HepG2 (cell line): Measurements from ENCODE around the gene LITAF. TPM values are rescaled to one million over a fixed set of nuclear protein-coding genes. Genes with fewer than 3 reads are reported as not detected.

Experiments used
- CSRNP1 ChIP-seq: sonication (generic); formaldehyde crosslinking; IDR thresholded peaks from 2 replicates; pipeline ENCODE4 v1.8.1; 2023; ENCODE audit warnings: mild to moderate bottlenecking, missing genetic modification reagents
- EHMT2 ChIP-seq: fragments of 200-600 bp; sonication (generic); IDR thresholded peaks from 2 replicates; pipeline ENCODE4 v1.7.0; 2017; ENCODE audit warnings: antibody characterized with exemption, low read depth, low read length, borderline replicate concordance
- FOXC1 ChIP-seq: sonication (generic); formaldehyde crosslinking; IDR thresholded peaks from 2 replicates; pipeline ENCODE4 v1.8.0; 2022; ENCODE audit warnings: mild to moderate bottlenecking, missing genetic modification reagents, borderline replicate concordance
- HIC2 ChIP-seq: sonication (generic); formaldehyde crosslinking; IDR thresholded peaks from 2 replicates; pipeline ENCODE4 v1.9.0; 2022; ENCODE audit warnings: low read depth, missing genetic modification reagents
- HOXA5 ChIP-seq: sonication (generic); formaldehyde crosslinking; IDR thresholded peaks from 2 replicates; pipeline ENCODE4 v1.4.0; 2020; ENCODE audit warnings: missing genetic modification reagents
- HOXD1 ChIP-seq: sonication (generic); formaldehyde crosslinking; IDR thresholded peaks from 2 replicates; pipeline ENCODE4 v1.5.0; 2020; ENCODE audit warnings: missing genetic modification reagents
- ZBTB26 ChIP-seq: IDR thresholded peaks from 2 replicates; pipeline ENCODE4 v1.6.1; 2016; ENCODE audit warnings: missing compliant biosample characterization, missing genetic modification reagents, borderline replicate concordance
- ZNF224 ChIP-seq: sonication (generic); formaldehyde crosslinking; IDR thresholded peaks from 2 replicates; pipeline ENCODE4 v1.5.0; 2020; ENCODE audit warnings: mild to moderate bottlenecking, missing genetic modification reagents
- ZNF33B ChIP-seq: sonication (generic); formaldehyde crosslinking; IDR thresholded peaks from 2 replicates; pipeline ENCODE4 v1.5.1; 2020; ENCODE audit warnings: mild to moderate bottlenecking, missing genetic modification reagents
- ZXDC ChIP-seq: sonication (generic); formaldehyde crosslinking; IDR thresholded peaks from 2 replicates; pipeline ENCODE4 v1.5.0; 2020; ENCODE audit warnings: mild to moderate bottlenecking, missing genetic modification reagents
- polyA plus RNA-seq, 8 experiments: library from polyadenylated mRNA; depleted of rRNA in 3 of 8; stranded (reverse) in 7 of 8; unstranded in 1 of 8; fragments of >200 nt; fragmentation: Illumina TruSeq in 4 of 8; extraction: Trizol in 4 of 8; gene quantifications; 2 replicates each; pipeline versions ENCODE4 v1.2.1 to v1.2.3, GENCODE V29; 2011 to 2016; ENCODE audit warnings: low read depth in 4 of 8, missing spikeins in 1 of 8, mixed read lengths in 1 of 8; ENCODE audit not compliant: insufficient read depth in 1 of 8
- total RNA-seq, 5 experiments: library from RNA; depleted of rRNA; stranded (reverse); fragments of >200 nt; fragmentation: Illumina TruSeq; extraction: Trizol; gene quantifications; 2 replicates each; pipeline ENCODE4 v1.2.3, GENCODE V29; 2016; ENCODE audit warnings: low read depth in 1 of 5
- TF ChIP-seq, protein P1 (sequence below): sonication (generic); formaldehyde crosslinking; IDR thresholded peaks from 2 replicates; pipeline ENCODE4 v1.5.0; 2020; ENCODE audit warnings: mild to moderate bottlenecking, low read depth, missing genetic modification reagents, borderline replicate concordance
- TF ChIP-seq, protein P2 (sequence below): sonication (generic); formaldehyde crosslinking; IDR thresholded peaks from 2 replicates; pipeline ENCODE4 v1.8.0; 2022; ENCODE audit warnings: missing genetic modification reagents, mild to moderate bottlenecking, borderline replicate concordance
- TF ChIP-seq, protein P3 (sequence below): sonication (generic); formaldehyde crosslinking; IDR thresholded peaks from 2 replicates; pipeline ENCODE4 v1.8.1; 2023; ENCODE audit warnings: mild to moderate bottlenecking, missing genetic modification reagents, borderline replicate concordance
- TF ChIP-seq, protein P4 (sequence below): sonication (generic); formaldehyde crosslinking; IDR thresholded peaks from 2 replicates; pipeline ENCODE4 v1.4.0; 2020; ENCODE audit warnings: missing genetic modification reagents, borderline replicate concordance

LITAF gene
- total and polyA plus RNA-seq, 2 of the 13 experiments (the other 11 are each of a cell fraction or from before 2014, with no cell fraction given): 80.1 to 141 TPM

DNA sequence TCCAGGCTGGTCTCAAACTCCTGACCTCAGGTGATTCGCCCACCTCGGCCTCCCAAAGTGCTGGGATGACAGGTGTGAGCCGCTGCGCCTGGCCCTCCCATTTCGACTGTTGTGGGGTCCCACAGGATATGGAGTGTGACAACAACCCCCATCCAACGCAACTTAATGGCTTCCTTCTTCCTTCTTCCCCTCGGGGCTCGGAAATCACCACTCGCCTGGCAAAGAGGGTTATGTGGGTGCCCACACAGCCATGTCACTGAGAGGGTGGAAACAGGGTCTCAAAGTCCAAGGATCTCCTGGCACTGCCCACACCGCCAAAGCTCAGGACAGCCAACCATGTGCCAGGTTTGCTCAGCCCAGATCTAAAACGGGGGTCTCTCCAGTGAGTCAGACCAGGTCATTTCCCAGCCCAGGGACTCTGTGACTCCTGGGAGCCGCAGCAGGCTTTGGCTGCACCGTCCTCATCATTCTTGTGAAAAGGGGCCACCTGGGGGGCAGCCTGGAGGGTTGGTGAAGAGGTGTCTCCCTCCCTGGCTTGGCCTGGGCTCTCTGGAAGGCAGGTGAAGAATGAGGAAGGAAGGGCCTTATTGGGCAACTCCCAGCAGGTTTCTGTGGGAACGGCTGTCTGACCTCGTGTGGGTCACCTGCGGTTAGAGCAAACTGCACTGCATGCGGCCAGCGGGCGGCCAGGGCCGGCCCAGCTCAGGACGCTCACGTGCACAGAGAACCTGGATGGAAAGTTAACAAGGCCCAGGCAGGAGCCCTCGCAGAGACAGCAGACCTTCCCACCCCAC is 25.3 kb upstream of the LITAF start (continued):
- peak; percentile 53; the same call in 1 of the 2 replicates for TF ChIP-seq ZXDC (CRISPR knock-in tag)
- peak; percentile 83 for TF ChIP-seq HIC2 (CRISPR knock-in tag)
- TF ChIP-seq, protein P1, sequence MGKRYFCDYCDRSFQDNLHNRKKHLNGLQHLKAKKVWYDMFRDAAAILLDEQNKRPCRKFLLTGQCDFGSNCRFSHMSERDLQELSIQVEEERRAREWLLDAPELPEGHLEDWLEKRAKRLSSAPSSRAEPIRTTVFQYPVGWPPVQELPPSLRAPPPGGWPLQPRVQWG (CRISPR knock-in tag): no peak
- TF ChIP-seq ZBTB26: peak; percentile 94
- TF ChIP-seq HOXA5 (CRISPR knock-in tag): peak; percentile 97
- TF ChIP-seq FOXC1 (CRISPR knock-in tag): peak; percentile 98
- TF ChIP-seq, protein P2, sequence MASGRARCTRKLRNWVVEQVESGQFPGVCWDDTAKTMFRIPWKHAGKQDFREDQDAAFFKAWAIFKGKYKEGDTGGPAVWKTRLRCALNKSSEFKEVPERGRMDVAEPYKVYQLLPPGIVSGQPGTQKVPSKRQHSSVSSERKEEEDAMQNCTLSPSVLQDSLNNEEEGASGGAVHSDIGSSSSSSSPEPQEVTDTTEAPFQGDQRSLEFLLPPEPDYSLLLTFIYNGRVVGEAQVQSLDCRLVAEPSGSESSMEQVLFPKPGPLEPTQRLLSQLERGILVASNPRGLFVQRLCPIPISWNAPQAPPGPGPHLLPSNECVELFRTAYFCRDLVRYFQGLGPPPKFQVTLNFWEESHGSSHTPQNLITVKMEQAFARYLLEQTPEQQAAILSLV (CRISPR knock-in tag): peak; percentile 92
- TF ChIP-seq ZNF33B (CRISPR knock-in tag): peak; percentile 98
- TF ChIP-seq EHMT2: no peak
- TF ChIP-seq, protein P3, sequence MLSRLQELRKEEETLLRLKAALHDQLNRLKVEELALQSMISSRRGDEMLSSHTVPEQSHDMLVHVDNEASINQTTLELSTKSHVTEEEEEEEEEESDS (CRISPR knock-in tag): peak; percentile 72; the same call in 1 of the 2 replicates
- TF ChIP-seq, protein P4, sequence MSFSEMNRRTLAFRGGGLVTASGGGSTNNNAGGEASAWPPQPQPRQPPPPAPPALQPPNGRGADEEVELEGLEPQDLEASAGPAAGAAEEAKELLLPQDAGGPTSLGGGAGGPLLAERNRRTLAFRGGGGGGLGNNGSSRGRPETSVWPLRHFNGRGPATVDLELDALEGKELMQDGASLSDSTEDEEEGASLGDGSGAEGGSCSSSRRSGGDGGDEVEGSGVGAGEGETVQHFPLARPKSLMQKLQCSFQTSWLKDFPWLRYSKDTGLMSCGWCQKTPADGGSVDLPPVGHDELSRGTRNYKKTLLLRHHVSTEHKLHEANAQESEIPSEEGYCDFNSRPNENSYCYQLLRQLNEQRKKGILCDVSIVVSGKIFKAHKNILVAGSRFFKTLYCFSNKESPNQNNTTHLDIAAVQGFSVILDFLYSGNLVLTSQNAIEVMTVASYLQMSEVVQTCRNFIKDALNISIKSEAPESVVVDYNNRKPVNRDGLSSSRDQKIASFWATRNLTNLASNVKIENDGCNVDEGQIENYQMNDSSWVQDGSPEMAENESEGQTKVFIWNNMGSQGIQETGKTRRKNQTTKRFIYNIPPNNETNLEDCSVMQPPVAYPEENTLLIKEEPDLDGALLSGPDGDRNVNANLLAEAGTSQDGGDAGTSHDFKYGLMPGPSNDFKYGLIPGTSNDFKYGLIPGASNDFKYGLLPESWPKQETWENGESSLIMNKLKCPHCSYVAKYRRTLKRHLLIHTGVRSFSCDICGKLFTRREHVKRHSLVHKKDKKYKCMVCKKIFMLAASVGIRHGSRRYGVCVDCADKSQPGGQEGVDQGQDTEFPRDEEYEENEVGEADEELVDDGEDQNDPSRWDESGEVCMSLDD (CRISPR knock-in tag): no peak
- peak; percentile 63; the same call in 1 of the 2 replicates for TF ChIP-seq CSRNP1 (CRISPR knock-in tag)
- no peak; the same call in 1 of the 2 replicates for TF ChIP-seq ZNF224 (CRISPR knock-in tag)
- TF ChIP-seq HOXD1 (CRISPR knock-in tag): 0 out of 2 replicates have a peak, but pooled peaks have one; percentile 64
